Natural killer cell (primary cell): Measurements from ENCODE around the gene SMG1. TPM values are rescaled to one million over a fixed set of nuclear protein-coding genes. Genes with fewer than 3 reads are reported as not detected.
A peak's percentile ranks its signal among the peaks of the same experiment; 100 is the strongest.

ENCODE experiments used
- ATAC-seq, 3 donors: fragments of 150-1000 bp in 2 of 3; fragments of 200-7000 bp in 1 of 3; cut with Tn5 transposase; 1 replicate in 1 of 3; 2 replicates in 2 of 3; pipeline ENCODE4 v1.10.0; 2021; ENCODE audit warnings: mild to moderate bottlenecking in 2 of 3, moderate library complexity in 2 of 3
- DNase-seq, 2 donors: peaks; one replicate each; pipeline versions ENCODE4 v3.0.0 to v3.0.0-alpha.2; 2013 to 2021; ENCODE audit warnings: mixed read lengths in 1 of 2
- H3K27ac ChIP-seq: one replicate; pipeline ENCODE4 v1.5.1; 2013; ENCODE audit warnings: mild to moderate bottlenecking, low read length
- H3K27me3 ChIP-seq: one replicate; pipeline ENCODE4 v1.6.1; 2013; ENCODE audit warnings: low read length; ENCODE audit not compliant: control insufficient read depth, insufficient read depth
- H3K36me3 ChIP-seq: one replicate; pipeline ENCODE4 v1.6.1; 2013; ENCODE audit warnings: low read length; ENCODE audit not compliant: control insufficient read depth, insufficient read depth
- H3K4me1 ChIP-seq: one replicate; pipeline ENCODE4 v1.6.1; 2013; ENCODE audit warnings: low read length; ENCODE audit not compliant: control insufficient read depth, insufficient read depth
- H3K4me3 ChIP-seq: one replicate; pipeline ENCODE4 v1.5.1; 2013; ENCODE audit warnings: low read length
- H3K9me3 ChIP-seq: one replicate; pipeline ENCODE4 v1.6.1; 2013; ENCODE audit warnings: low read length; ENCODE audit not compliant: control insufficient read depth, insufficient read depth
- H3K27ac Mint-ChIP-seq, 2 donors: one replicate each; pipeline ENCODE4 v1.8.0; 2022; ENCODE audit warnings: mild to moderate bottlenecking in 2 of 2, mixed read lengths in 2 of 2, moderate library complexity in 1 of 2
- H3K27me3 Mint-ChIP-seq, 2 donors: one replicate each; pipeline ENCODE4 v1.8.0; 2022; ENCODE audit warnings: low read depth in 2 of 2, mixed read lengths in 2 of 2
- H3K36me3 Mint-ChIP-seq: one replicate; pipeline ENCODE4 v1.8.0; 2022; ENCODE audit warnings: mixed read lengths
- H3K4me1 Mint-ChIP-seq, 2 donors: one replicate each; pipeline ENCODE4 v1.8.0; 2022; ENCODE audit warnings: mixed read lengths in 2 of 2
- H3K4me3 Mint-ChIP-seq: one replicate; pipeline ENCODE4 v1.8.0; 2022; ENCODE audit warnings: mild to moderate bottlenecking, moderate library complexity, mixed read lengths
- H3K9me3 Mint-ChIP-seq, 2 donors: one replicate each; pipeline ENCODE4 v1.8.0; 2022; ENCODE audit warnings: mixed read lengths in 2 of 2
- WGBS: methylation state at CpG from one replicate; pipeline ENCODE4 v1.1.7; 2013; ENCODE audit warnings: missing lambda C conversion rate; ENCODE audit not compliant: insufficient coverage; 5-methylcytosine and 5-hydroxymethylcytosine counted together
- intact Hi-C: fragments of 100-400 bp; cut with micrococcal nuclease; formaldehyde crosslinking; loops from one replicate; pipeline ENCODE4 v1.14.2; 2022
- total RNA-seq, 4 donors: library from RNA; stranded (reverse); fragments of 120-200 nt in 1 of 4; gene quantifications; one replicate each; pipeline versions ENCODE4 v1.2.3 to v1.2.4, GENCODE V29; 2013 to 2022
- TF ChIP-seq, protein P1 (sequence below): fragments of 200-600 bp; IDR thresholded peaks from one replicate; pipeline ENCODE4 v1.8.0; 2022; ENCODE audit warnings: antibody characterized with exemption

Gene SMG1
- total RNA-seq, 3 donors from 2014 or later (not counting 1 experiment from before 2014, with no cell fraction given): 215 to 253 (median 246) TPM

GRCh38 chr16:18803569-18804462 is 122.4 kb downstream of the SMG1 start:
- H3K27me3 Mint-ChIP-seq: no peaks in the 10 kb centered on the region
- DNase-seq: no peak
- peak overlapping the region; percentile 62 for H3K4me3 Mint-ChIP-seq
- intact Hi-C loops: loop anchor here (5.0 kb wide), 3 partner anchors 163 to 753 kb away; partner anchors contain the start of genes COQ7 and VPS35L
- no peak for ATAC-seq
- peaks cover 17% of the 10 kb centered on the region for H3K36me3 Mint-ChIP-seq
- Histone ChIP-seq H3K4me3 (no peak overlapping the region), H3K27me3 (no peaks in the 10 kb centered on the region), H3K27ac (peak overlapping the region; percentile 29), H3K36me3 (peaks cover 23% of the 10 kb centered on the region), H3K4me1 (peaks cover 28% of the 10 kb centered on the region), H3K9me3 (no peaks in the 10 kb centered on the region)
- peak overlapping the region; percentile 88 to 95 for H3K27ac Mint-ChIP-seq
- peaks cover 47 to 52% of the 10 kb centered on the region in 2 donors for H3K4me1 Mint-ChIP-seq
- TF ChIP-seq, protein P1, sequence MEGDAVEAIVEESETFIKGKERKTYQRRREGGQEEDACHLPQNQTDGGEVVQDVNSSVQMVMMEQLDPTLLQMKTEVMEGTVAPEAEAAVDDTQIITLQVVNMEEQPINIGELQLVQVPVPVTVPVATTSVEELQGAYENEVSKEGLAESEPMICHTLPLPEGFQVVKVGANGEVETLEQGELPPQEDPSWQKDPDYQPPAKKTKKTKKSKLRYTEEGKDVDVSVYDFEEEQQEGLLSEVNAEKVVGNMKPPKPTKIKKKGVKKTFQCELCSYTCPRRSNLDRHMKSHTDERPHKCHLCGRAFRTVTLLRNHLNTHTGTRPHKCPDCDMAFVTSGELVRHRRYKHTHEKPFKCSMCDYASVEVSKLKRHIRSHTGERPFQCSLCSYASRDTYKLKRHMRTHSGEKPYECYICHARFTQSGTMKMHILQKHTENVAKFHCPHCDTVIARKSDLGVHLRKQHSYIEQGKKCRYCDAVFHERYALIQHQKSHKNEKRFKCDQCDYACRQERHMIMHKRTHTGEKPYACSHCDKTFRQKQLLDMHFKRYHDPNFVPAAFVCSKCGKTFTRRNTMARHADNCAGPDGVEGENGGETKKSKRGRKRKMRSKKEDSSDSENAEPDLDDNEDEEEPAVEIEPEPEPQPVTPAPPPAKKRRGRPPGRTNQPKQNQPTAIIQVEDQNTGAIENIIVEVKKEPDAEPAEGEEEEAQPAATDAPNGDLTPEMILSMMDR: no peak
- 50% methylated on average over 4 of the region's 5 CpGs for WGBS
- no peaks in the 10 kb centered on the region for H3K9me3 Mint-ChIP-seq

DNA sequence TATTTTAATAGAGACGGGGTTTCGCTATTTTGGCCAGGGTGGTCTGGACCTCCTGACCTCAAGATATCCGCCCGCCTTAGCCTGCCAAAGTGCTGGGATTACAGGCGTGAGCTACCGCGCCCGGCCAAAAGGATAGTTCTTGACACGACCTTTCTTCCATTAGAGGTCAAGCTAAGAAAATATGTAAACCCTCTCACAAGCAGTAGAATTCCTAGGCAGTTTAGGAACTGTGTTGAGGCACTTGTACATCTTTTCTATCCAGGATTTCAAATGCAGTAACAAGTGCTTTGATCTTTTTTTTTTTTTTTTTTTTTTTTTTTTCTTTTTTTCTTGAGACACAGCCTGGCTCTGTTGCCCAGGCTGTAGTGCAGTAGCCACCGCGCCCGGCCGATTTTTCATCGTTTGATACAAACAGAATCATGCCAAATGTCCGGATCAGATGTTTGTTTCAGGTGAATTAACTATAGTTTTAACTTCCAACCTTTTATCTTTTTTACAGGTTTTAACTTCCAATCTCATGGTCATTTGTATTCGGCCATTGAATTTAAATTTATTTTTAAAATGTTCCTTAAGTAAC is 123.4 kb downstream of the SMG1 start:
- Mint-ChIP-seq H3K4me3 (peak overlapping the region; percentile 52), H3K27ac (peak overlapping the region; percentile 88 to 95), H3K4me1 (peaks cover 47 to 59% of the 10 kb centered on the region in 2 donors), H3K9me3 (no peaks in the 10 kb centered on the region), H3K36me3 (peaks cover 11% of the 10 kb centered on the region), H3K27me3 (no peaks in the 10 kb centered on the region)
- intact Hi-C loops: loop anchor here (5.0 kb wide), 3 partner anchors 164 to 754 kb away; partner anchors contain the start of genes COQ7 and VPS35L
- H3K4me3 ChIP-seq: no peak overlapping the region
- DNase-seq: no peak
- peaks cover 14% of the 10 kb centered on the region for H3K36me3 ChIP-seq
- no peak for ATAC-seq
- H3K27ac ChIP-seq: peak overlapping the region; percentile 29
- WGBS: 97% methylated on average over 9 of the region's 16 CpGs
- H3K4me1 ChIP-seq: peaks cover 28% of the 10 kb centered on the region
- H3K9me3 ChIP-seq: no peaks in the 10 kb centered on the region
- H3K27me3 ChIP-seq: no peaks in the 10 kb centered on the region
- TF ChIP-seq, protein P1: no peak

DNA sequence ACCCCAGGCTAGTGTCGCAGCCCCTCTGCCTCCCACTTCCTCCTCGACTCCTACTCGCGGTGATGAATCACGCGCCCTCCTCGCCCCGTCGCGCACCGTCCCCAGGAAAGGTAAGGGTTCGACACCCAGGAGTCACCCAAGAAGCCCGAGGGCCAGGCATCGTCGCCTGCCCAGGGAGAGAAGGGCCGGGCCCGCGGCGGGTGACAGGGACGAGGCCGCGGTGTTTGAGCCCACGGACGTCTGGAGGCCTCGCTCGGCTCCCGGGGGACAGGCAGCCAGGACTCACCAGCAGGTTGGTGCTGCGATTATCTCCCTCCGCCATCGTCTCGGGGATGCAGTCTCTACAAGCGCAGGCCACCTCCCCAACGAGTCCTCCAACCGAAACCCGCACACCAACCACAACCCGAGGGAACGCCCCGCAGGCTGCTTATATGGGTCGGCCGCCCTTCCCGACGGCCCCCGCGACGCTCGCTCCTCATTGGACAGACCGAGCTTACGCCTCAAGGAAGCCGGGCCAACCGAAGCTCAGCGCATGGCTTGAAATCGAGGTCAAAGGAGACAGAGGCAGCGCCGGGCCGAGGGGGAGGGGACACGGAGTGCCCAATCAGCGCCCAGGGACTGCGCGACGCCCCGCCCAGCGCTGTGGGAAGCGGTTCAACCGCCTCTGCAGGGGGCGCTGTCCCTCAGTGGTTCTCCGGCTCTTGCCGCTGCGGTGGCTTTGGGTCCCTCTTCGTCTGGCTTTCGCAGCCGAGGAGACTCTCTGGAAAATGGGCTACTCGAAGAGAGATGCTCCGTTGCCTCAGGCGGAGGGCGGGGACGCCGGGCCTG is 124.8 kb downstream of the SMG1 start, which contains the start of gene ARL6IP1:
TSS of gene ARL6IP1 (minus strand) at position 405 of the 828 bp plus-strand sequence. CDS start at position 322, 83 bp downstream.
- H3K27me3 Mint-ChIP-seq: no peaks in the 10 kb centered on the region
- H3K27me3 ChIP-seq: no peaks in the 10 kb centered on the region
- ATAC-seq (peak; percentile 92 to 99 (median 94)), DNase-seq (peak; percentile 98 to 100)
- peaks cover 7% of the 10 kb centered on the region for H3K36me3 Mint-ChIP-seq
- intact Hi-C loops: loop anchor here (1.0 to 5.0 kb wide), 5 partner anchors 11 to 756 kb away; partner anchors contain the start of genes COQ7, RPS15A, SMG1 and VPS35L
- H3K36me3 ChIP-seq: peaks cover 15% of the 10 kb centered on the region
- H3K27ac Mint-ChIP-seq: peak within 1 kb of the TSS; percentile 94 to 95
- H3K4me1 Mint-ChIP-seq: peaks cover 45 to 60% of the 10 kb centered on the region in 2 donors
- under 1% methylated on average over 77 of the region's 77 CpGs for WGBS
- no peaks in the 10 kb centered on the region for H3K9me3 Mint-ChIP-seq
- H3K4me3 Mint-ChIP-seq: peak within 1 kb of the TSS; percentile 96
- peaks cover 28% of the 10 kb centered on the region for H3K4me1 ChIP-seq
- no peaks in the 10 kb centered on the region for H3K9me3 ChIP-seq
- H3K4me3 ChIP-seq: peak within 1 kb of the TSS; percentile 83
- TF ChIP-seq, protein P1: peak; percentile 82
- peak within 1 kb of the TSS; percentile 84 for H3K27ac ChIP-seq
